Measurements from ENCODE around the gene NXPH3.

Gene NXPH3

GRCh38 chr17:49595328-49595727 is 19.7 kb downstream of the NXPH3 start:
- no peak for DNase-seq

GRCh38 chr17:49595980-49596379 is 20.3 kb downstream of the NXPH3 start:
- no peak for DNase-seq

GRCh38 chr17:49596613-49597244 is 21.1 kb downstream of the NXPH3 start:
- no peak for DNase-seq

- no peak for DNase-seq
Observed at GRCh38 chr17:49597436-49597835, 21.8 kb downstream of the NXPH3 start.

GRCh38 chr17:49597928-49598655 is 22.4 kb downstream of the NXPH3 start:
- no peak for DNase-seq

GRCh38 chr17:49598918-49599317 is 23.2 kb downstream of the NXPH3 start:
- no peak for DNase-seq

- no peak for DNase-seq
Observed at GRCh38 chr17:49600949-49601348, 25.3 kb downstream of the NXPH3 start.

- DNase-seq, result no peak
Observed at GRCh38 chr17:49602783-49603182, 27.1 kb downstream of the NXPH3 start.

GRCh38 chr17:49603238-49603637 is 27.6 kb downstream of the NXPH3 start:
- no peak for DNase-seq

- no peak for DNase-seq
Observed at GRCh38 chr17:49603720-49604119, 28.0 kb downstream of the NXPH3 start.

- DNase-seq, result no peak
Observed at GRCh38 chr17:49604314-49604869, 28.7 kb downstream of the NXPH3 start.

- DNase-seq, result no peak
Observed at GRCh38 chr17:49610883-49611584, 35.4 kb downstream of the NXPH3 start.

- DNase-seq, result no peak
Observed at GRCh38 chr17:49612726-49613125, 37.1 kb downstream of the NXPH3 start.

GRCh38 chr17:49613182-49613800 is 37.6 kb downstream of the NXPH3 start:
- no peak for DNase-seq

- DNase-seq, result no peak
Observed at GRCh38 chr17:49616086-49616485, 40.4 kb downstream of the NXPH3 start.

GRCh38 chr17:49616601-49617131 is 41.0 kb downstream of the NXPH3 start:
- no peak for DNase-seq

- DNase-seq, result no peak
Observed at GRCh38 chr17:49618028-49618611, 42.4 kb downstream of the NXPH3 start.

GRCh38 chr17:49621420-49621819 is 45.7 kb downstream of the NXPH3 start:
- no peak for DNase-seq

- no peak for DNase-seq
Observed at GRCh38 chr17:49621946-49622529, 46.4 kb downstream of the NXPH3 start.

- DNase-seq, result no peak
Observed at GRCh38 chr17:49624896-49625295, 49.2 kb downstream of the NXPH3 start.

- DNase-seq, result no peak
Observed at GRCh38 chr17:49629447-49629846, 53.8 kb downstream of the NXPH3 start.

Data from NCI-H1092 (cell line).